HG02763 (cell line): ENCODE measurements around the gene ZNF334.

ENCODE experiments used
- ATAC-seq: cut with Tn5 transposase; IDR thresholded peaks from one replicate; pipeline ENCODE4 v1.9.1; 2021; ENCODE audit warnings: mild to moderate bottlenecking, moderate library complexity; ENCODE audit not compliant: unreplicated experiment

The ZNF334 gene

DNA sequence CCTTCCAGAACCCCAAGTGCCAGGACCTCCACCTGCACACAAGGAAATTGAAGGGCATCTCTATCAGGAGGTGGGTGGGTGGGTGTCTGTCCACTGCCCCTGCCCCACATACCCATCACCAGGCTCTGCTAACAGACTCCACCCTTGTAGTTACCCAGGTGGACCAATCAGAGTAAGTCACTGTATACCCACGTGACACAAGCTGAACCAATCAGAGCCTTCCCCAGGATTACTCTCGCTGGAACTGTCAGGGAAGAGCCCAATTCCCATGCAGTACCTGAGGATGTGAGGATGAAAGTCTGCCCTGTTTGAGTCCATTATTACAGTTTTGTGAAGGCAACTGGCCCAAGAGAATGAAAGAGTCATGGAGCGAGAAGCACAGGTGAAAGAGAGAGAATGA lies 32.9 kb upstream of the ZNF334 start:
- ATAC-seq, result no peak

- ATAC-seq, result no peak
Measured at GRCh38 chr20:46545827-46546138, 32.4 kb upstream of the ZNF334 start.

GRCh38 chr20:46545077-46545826 lies 31.9 kb upstream of the ZNF334 start:
- ATAC-seq, result no peak

GRCh38 chr20:46544576-46544975 lies 31.2 kb upstream of the ZNF334 start:
- ATAC-seq, result no peak

- ATAC-seq, result no peak
Measured at GRCh38 chr20:46543959-46544358, 30.6 kb upstream of the ZNF334 start.

- ATAC-seq, result no peak
Measured at GRCh38 chr20:46543033-46543432, 29.7 kb upstream of the ZNF334 start.

GRCh38 chr20:46541229-46541935 lies 28.0 kb upstream of the ZNF334 start:
- ATAC-seq, result no peak

DNA sequence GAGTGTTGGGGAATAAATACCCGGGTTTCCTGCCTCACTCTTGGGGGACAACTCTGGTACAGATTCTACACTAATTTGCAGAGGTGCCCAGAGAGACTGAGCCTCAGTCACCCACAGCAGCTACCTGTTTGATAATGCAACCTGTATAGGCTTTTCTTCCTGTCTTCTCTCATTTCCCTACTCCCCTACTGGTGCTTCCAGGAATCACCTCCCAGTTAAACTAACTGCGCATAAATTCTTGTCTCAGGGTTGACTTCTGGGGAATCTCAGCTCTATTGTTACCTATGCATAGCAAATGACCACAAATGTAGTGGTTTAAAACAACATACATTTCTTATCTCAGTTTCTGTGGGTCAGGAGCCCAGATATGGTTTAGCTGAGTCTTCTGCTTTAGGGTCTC lies 25.8 kb upstream of the ZNF334 start:
- no peak for ATAC-seq

DNA sequence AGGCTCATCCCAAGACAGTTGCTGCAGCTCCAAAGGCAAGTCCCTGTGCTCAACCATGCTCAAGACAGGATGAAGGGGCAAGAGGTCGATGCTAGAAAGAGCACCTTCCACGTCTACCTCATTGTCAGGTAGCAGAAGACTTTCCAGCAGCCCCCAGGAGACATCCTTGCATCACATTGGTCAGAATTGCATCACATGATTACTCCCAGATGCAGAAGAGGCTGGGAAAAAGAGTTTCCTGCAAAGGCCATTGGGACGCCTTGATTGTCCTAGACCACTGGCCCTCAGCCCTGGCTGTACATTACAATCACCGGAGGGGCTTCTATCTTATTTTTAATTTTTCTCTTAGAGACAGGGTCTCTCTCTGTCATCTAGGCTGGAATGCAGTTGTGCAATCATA lies 17.3 kb upstream of the ZNF334 start:
- no peak for ATAC-seq

DNA sequence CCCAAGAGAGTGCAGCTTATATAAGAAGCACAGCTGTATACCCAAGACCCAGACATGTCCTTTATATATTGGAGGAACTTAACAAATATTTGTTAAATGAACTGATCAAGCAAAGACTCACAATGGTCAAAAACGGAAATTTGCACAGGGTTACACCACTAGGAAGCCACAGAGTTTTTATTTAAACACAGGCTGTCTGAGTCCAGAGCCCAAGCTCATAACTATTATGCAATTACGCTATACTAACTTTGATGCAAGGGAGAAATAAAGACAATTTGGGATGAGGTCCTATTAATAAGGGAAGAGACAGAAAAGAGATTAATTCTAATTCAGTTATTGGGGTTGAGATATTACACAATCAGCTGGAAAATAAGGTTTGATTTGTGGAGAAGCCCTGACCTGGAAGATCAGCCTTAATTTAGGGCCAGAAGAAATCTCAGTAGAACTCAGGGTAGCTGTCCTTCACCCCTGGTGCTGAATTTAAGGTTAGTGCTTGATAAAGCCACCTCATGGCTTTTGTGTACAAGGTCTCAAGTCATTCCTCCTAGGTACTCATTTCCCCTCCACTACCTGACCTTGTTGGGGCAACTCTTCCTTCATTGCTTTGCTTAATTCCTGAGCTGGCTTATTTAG lies 10.5 kb upstream of the ZNF334 start:
- ATAC-seq, result no peak

GRCh38 chr20:46523108-46523507 lies 9.7 kb upstream of the ZNF334 start:
- no peak for ATAC-seq

DNA sequence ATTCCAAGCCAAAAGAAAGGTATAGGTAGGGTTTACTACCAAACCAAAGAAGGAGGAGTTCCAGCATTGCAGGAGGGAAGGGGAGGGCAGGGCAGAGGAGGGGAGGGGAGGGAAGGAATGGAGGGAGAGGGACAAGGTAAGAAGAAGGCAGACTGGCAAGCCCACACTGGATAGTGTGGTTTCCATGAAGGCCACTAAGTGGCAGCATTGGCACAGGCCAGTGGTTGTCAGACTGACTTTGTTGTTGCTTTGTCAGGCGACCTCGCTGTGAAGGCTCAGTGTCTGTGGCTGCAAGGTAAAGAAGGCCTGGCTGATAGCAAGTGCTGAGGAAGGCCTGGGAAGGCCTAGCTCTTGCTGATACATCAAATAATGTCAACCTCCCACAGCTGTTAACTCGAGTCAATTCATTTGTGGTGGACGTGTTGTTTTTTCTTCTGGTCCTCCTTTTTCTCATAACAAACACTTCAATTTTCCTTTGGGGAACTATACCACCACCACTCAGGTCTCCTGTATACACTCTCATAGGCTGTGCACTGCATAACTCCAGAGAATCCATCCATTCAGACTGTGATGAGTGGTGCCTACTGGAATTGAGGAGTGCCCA lies 7.7 kb upstream of the ZNF334 start:
- no peak for ATAC-seq

DNA sequence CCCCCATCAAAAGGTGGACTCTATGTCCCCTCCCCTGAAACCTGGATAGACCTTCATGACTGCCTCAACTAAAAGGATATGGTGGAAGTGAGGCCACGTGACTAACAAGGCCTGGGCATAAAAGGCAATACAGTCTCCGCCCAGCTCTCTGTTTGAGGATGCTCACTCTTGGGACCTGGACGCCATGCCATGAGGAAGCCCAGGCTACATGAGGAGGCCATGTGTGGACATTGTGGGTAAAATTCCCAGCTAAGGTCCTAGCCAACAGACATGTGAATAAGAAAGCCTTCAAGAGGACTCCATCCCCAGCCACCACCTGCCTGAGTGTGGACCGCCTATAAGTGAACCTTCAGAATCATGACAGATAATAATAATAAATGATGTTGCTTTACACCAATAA lies 7.2 kb upstream of the ZNF334 start:
- no peak for ATAC-seq

- ATAC-seq, result no peak
Measured at GRCh38 chr20:46519471-46520068, 6.2 kb upstream of the ZNF334 start.

DNA sequence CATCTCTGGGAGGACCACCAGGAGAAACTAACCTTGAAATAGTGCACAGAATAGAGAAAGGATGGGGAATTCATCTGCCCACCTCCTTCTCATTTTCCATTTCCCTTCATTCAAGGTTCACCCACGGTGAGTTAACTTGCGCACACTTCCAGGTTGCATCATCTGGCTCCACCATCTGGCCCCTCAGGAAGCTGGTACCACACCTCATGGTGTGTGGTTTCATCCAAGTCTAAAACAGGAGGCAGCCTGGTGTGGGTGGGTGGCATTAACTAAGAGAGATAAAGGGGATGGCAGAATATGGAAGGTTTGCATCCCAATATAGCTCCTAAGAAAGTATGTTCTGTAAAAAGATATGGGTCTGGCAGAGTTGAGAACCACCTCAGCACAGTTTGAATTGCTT lies 3.8 kb downstream of the ZNF334 start:
- ATAC-seq, result no peak

GRCh38 chr20:46507760-46508407 lies 5.5 kb downstream of the ZNF334 start:
- ATAC-seq, result no peak

DNA sequence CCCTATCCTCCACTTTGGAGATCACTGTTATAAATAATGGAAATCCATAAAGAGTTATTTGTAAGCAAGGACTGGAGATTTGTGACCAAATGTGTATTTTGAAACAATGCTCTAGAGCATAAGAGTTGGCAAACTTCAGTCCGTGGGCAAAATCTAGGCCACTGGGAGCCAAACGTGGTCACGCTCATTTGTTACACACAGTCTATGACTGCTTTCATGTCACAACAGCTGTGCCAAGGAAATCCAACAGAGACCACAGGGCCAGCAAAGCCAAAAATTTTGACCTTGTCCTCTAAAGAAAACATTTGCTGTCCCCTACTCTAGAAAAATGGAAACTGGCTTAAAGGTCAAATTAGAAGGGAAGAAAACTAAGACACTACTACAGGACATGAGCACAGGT lies 7.9 kb downstream of the ZNF334 start:
- ATAC-seq, result no peak

- ATAC-seq, result no peak
Measured at GRCh38 chr20:46501961-46502360, 11.4 kb downstream of the ZNF334 start.

- ATAC-seq, result no peak
Measured at GRCh38 chr20:46501337-46501942, 11.9 kb downstream of the ZNF334 start.

DNA sequence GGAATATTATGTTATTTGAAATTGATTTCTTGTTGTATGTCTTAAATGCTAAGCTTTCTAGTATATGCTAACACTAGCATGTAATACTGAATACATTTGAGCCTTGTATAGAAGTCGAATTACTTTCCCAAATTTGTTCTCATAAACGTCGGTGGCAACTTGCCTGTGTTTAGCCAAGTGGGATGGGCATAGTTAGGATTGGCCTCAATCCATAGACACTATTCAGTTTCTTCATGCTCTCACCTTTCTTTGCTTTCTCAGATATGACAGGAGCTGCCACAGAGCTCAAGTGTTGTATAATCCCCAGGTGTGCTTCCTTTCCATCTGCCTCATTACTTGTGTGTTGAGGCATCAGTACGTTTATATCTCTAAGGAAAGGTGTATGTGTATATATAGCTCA lies 19.3 kb downstream of the ZNF334 start:
- ATAC-seq, result no peak

DNA sequence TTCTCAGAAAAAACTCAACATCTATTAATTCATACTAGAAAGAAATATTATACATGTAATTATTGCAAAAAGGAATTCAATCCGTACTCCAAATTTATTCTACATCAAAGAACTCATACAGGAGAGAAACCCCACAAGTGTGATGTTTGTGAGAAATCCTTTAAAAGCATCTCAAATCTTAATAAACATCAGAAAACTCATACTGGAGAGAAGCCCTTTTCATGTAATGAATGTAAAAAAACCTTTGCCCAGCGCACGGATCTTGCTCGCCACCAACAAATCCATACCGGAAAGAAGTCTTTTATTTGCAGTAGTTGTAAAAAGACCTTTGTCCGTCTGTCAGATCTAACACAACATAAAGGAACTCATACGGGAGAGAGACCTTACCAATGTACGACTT lies 22.0 kb downstream of the ZNF334 start:
- ATAC-seq, result no peak
